HL-60 (cell line): Measurements from ENCODE around the gene OPN1MW.
"Not testable (repeated sequence)": the region's sequence is repeated elsewhere in the genome, so short reads cannot be mapped to it uniquely, and the experiment has no call there.

Source experiments
- CTCF ChIP-seq: IDR thresholded peaks from one replicate; pipeline ENCODE4 v1.5.1; 2011; ENCODE audit warnings: low read length, control low read depth, inconsistent platforms; ENCODE audit not compliant: insufficient read depth
- POLR2AphosphoS5 ChIP-seq: IDR thresholded peaks from 2 replicates; pipeline ENCODE4 v1.6.1; 2012; ENCODE audit warnings: low read depth
- REST ChIP-seq: IDR thresholded peaks from 2 replicates; pipeline ENCODE4 v1.6.1; 2012; ENCODE audit warnings: low read depth; ENCODE audit not compliant: insufficient replicate concordance
- SPI1 ChIP-seq: IDR thresholded peaks from 2 replicates; pipeline ENCODE4 v1.6.1; 2012; ENCODE audit warnings: low read depth, mild to moderate bottlenecking, borderline replicate concordance

GRCh38 chrX:154183794-154184193, 1.4 kb downstream of the OPN1MW start:
- TF ChIP-seq CTCF, POLR2AphosphoS5, REST, SPI1: not testable (repeated sequence)
